Lower lobe of right lung (tissue), 2 donors: ENCODE measurements around the gene MAGI2. TPM values are rescaled to one million over a fixed set of nuclear protein-coding genes. Genes with fewer than 3 reads are reported as not detected.

Experiments used
- ATAC-seq, 2 donors: fragments of 200-7000 bp; cut with Tn5 transposase; one replicate each; pipeline ENCODE4 v1.9.1; 2020 to 2022; ENCODE audit warnings: mild to moderate bottlenecking in 2 of 2, moderate library complexity in 2 of 2
- DNase-seq: peaks from one replicate; pipeline ENCODE4 v3.0.0-alpha.2; 2020
- H3K27ac ChIP-seq: fragments of 200-600 bp; one replicate; pipeline ENCODE4 v1.8.0; 2022
- H3K27me3 ChIP-seq: fragments of 200-600 bp; one replicate; pipeline ENCODE4 v1.8.0; 2022; ENCODE audit warnings: low read depth
- H3K36me3 ChIP-seq: fragments of 200-600 bp; one replicate; pipeline ENCODE4 v1.8.0; 2022; ENCODE audit warnings: mild to moderate bottlenecking
- H3K4me1 ChIP-seq: fragments of 200-600 bp; one replicate; pipeline ENCODE4 v1.8.0; 2022
- H3K4me3 ChIP-seq: fragments of 200-600 bp; one replicate; pipeline ENCODE4 v1.8.0; 2022; ENCODE audit warnings: mild to moderate bottlenecking
- H3K9me3 ChIP-seq: fragments of 200-600 bp; one replicate; pipeline ENCODE4 v1.8.0; 2022
- CTCF ChIP-seq: fragments of 200-600 bp; IDR thresholded peaks from one replicate; pipeline ENCODE4 v1.8.0; 2022; ENCODE audit warnings: antibody characterized with exemption, mild to moderate bottlenecking
- intact Hi-C: fragments of 100-400 bp; cut with DNase I; formaldehyde crosslinking; loops from one replicate; pipeline ENCODE4 v1.11.0; 2022
- total RNA-seq: library from RNA; stranded (reverse); fragmentation: NEBNext Ultra II Directional; extraction: Animal tissue kit (Norgen Biotek cat#: 25700); gene quantifications from one replicate; pipeline ENCODE4 v1.2.1, GENCODE V29; 2021
- donor health status: DM: no; HTN: yes; CAD: no; lungs with severe emphysema.

Gene MAGI2
- total RNA-seq, 1 donor from 2014 or later = 15.3 TPM

GRCh38 chr7:78433421-78433820 lies 1020.0 kb downstream of the MAGI2 start:
- intact Hi-C loops = no loop called here
- no peaks in the 10 kb centered on the region for H3K27me3 ChIP-seq
- no peak overlapping the region for H3K4me3 ChIP-seq
- DNase-seq = no peak
- H3K27ac ChIP-seq = no peak overlapping the region
- no peak for TF ChIP-seq CTCF
- no peaks in the 10 kb centered on the region for H3K36me3 ChIP-seq
- H3K4me1 ChIP-seq = no peaks in the 10 kb centered on the region
- no peak for ATAC-seq
- H3K9me3 ChIP-seq = no peaks in the 10 kb centered on the region

GRCh38 chr7:78429878-78430277 lies 1023.6 kb downstream of the MAGI2 start:
- intact Hi-C loops = no loop called here
- Histone ChIP-seq H3K36me3 (no peaks in the 10 kb centered on the region), H3K4me1 (no peaks in the 10 kb centered on the region), H3K9me3 (no peaks in the 10 kb centered on the region), H3K4me3 (no peak overlapping the region), H3K27ac (no peak overlapping the region), H3K27me3 (no peaks in the 10 kb centered on the region)
- no peak for ATAC-seq
- DNase-seq = no peak
- TF ChIP-seq CTCF = no peak

GRCh38 chr7:78427209-78427608 lies 1026.3 kb downstream of the MAGI2 start:
- no peak for TF ChIP-seq CTCF
- Histone ChIP-seq H3K27ac (no peak overlapping the region), H3K9me3 (no peaks in the 10 kb centered on the region), H3K36me3 (no peaks in the 10 kb centered on the region), H3K4me3 (no peak overlapping the region), H3K4me1 (no peaks in the 10 kb centered on the region), H3K27me3 (no peaks in the 10 kb centered on the region)
- ATAC-seq (no peak), DNase-seq (no peak)
- intact Hi-C loops = no loop called here

- peak in 1 of 2 donors; percentile 42 for ATAC-seq
- H3K4me1 ChIP-seq = no peaks in the 10 kb centered on the region
- TF ChIP-seq CTCF = no peak
Measured at GRCh38 chr7:78420001-78420400, 1033.5 kb downstream of the MAGI2 start.

GRCh38 chr7:78417180-78417853 lies 1036.2 kb downstream of the MAGI2 start:
- no peaks in the 10 kb centered on the region for H3K9me3 ChIP-seq
- no peak for DNase-seq
- no peaks in the 10 kb centered on the region for H3K4me1 ChIP-seq
- ATAC-seq = no peak
- H3K36me3 ChIP-seq = no peaks in the 10 kb centered on the region
- TF ChIP-seq CTCF = no peak
- H3K4me3 ChIP-seq = no peak overlapping the region
- H3K27ac ChIP-seq = no peak overlapping the region
- intact Hi-C loops = no loop called here
- no peaks in the 10 kb centered on the region for H3K27me3 ChIP-seq

More at GRCh38 chr7:78420001-78420400, 1033.5 kb downstream of the MAGI2 start:
- no peaks in the 10 kb centered on the region for H3K36me3 ChIP-seq
- no peaks in the 10 kb centered on the region for H3K9me3 ChIP-seq
- DNase-seq = no peak
- H3K4me3 ChIP-seq = no peak overlapping the region
- no peaks in the 10 kb centered on the region for H3K27me3 ChIP-seq
- intact Hi-C loops = no loop called here
- no peak overlapping the region for H3K27ac ChIP-seq
